NCI-H2081 (cell line): ENCODE measurements around the gene C5orf15.
A peak's percentile ranks its signal among the peaks of the same experiment; 100 is the strongest.
"Not testable (repeated sequence)": the region's sequence is repeated elsewhere in the genome, so short reads cannot be mapped to it uniquely, and the experiment has no call there.

Source experiments
- DNase-seq, 2 experiments: peaks; one replicate each; lab custom pipeline; 2025; lab: John Stamatoyannopoulos, UW

C5orf15 gene

DNA sequence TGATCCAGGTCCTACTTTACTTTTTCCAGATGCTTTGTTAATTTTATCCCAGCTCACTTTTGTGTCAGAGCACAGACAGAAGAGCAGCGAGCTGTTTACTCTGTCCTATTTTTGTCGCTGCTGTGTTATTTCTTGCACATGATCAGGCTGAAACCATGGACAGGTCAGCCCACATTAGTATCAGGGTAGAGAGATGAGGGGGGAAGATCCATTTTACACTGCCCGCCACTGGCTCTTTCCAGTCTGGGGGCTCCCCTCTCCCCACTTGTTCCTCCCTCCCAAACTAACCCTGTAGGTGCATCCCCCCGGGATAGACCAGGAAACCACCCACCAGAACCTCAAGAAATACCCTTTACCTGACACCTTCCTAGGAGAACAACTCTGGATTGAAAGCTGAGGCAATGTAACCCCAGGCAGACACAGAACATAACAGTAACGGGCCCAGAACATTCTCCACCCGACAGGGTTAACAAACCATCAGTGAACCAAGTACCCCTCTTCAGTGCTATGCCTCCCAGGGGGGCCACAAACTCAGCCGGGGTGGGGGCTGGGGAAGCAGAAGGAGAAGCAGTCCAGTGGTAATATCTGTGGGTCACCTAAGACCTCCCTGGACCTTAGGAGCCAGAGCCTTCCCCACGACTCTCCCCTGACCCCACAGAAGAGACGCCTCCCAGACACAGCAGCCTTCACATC is 26.0 kb upstream of the C5orf15 start:
- no peak for DNase-seq

DNA sequence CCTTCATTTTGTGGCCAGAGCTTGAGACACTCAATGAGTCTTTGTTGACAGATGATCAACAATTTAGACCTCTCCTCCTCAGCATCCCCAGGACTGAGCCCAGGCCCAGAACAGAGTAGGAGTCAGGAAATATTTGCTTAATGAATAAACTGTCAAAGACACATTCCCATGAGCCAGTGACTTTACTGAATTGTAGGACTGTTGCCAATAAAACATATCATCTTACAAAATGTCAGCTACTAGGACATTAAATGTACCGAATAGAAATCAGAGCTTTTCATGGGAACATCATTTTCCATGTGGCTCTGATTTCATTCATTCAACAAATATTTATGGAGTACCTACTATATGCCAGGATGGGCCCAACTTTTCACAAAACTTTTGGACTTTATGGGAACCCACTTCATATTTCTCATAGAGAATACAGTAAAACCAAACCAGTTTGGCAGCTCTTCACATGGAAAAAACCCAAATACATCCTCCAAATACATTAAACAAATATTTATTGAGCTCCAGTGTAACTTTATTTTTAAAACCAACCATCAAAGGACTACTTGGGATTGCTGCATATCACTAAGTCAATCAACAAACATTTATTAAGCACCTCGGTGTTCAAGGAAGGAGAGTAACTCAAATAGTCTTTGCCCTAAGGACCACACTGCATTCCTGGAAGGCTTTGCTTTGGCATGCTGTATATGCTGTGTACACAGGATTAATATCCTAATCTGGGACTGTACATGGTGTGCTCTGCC is 24.9 kb upstream of the C5orf15 start:
- DNase-seq: no peak

- DNase-seq: peak in 1 of 2 experiments; percentile 71
These were observed 24.2 kb upstream of the C5orf15 start for GRCh38 chr5:133992429-133993155.

DNA sequence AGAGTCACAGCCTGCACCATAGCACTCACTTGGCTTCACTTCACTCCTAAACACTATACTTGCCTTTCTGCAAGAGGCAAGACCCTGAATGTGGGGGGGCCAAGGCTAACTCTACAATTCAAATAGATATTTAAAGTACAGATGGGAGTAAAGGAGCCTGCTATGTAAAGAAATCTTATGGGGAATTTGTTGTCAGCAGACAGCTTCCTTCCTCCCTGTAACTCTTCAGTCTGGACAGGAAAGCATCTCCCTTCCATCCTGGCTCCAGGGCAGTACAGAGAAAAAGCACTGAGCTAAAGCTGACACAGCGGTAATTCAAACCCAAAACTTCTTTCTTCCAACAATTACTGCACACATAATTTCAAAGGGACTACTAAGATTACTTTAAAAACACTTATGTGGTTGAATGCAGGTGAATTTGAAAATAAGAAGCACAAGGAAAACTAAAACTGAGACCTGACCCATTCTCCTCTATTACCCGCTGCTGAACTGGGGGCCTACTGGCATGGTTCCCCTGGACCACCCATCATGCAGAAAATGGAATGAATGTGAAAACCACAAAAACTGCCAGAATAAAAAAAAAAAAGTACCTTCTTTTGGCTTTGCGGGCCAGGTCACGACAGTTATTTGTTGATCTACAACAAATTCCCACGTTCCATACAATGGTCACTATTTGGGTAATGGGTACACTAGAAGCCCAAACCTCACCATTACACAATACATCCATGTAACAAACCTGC is 22.9 kb upstream of the C5orf15 start:
- no peak for DNase-seq

DNA sequence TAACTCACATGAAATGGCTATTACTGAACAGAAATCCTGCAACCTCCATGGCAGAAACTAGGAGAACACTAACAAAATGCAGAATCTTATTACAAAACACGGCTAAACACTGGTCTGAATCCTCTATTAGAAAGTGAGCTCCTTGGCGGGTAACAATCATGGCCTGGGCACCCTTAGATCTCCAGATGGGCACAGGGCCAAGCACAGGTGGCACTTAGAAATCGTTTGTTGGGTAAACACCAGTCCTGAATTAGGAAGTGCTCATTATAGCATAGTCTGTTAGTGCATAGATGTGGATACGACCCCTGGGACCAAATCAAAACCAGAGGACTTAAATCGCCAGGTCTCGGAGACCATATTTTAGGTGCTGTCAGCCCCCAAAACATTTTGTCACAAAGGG is 22.0 kb upstream of the C5orf15 start:
- DNase-seq: peak; percentile 31 to 59

DNA sequence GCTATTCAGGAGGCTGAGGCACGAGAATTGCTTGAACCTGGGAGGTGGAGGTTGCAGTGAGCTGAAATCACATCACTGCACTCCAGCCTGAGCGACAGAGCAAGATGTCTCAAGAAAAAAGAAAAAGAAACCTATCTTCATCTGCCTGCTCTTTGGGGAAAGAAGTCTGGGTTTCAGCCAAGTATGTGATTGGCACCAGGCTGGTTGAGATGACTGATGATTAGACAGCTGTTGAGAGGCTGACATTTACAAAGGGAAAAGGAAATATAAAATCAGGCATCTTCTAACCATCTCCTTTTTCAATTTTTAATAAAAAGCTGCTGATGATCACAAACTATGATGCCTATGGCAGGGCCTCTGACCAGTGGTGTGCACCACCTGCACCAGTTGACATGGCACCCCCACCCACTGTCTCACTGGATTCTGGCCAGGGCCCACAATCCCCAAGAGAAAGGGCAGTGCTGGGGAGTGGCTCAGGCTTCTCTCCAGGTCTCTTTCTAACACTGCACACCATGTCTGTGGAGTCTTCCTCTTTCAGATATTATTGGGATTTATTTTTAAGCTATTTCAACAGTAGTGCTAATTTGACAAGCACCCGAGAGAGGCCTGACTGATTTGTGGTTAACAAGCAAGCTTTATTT is 17.2 kb upstream of the C5orf15 start:
- no peak for DNase-seq

GRCh38 chr5:133983674-133984073 is 15.2 kb upstream of the C5orf15 start:
- DNase-seq: no peak

DNA sequence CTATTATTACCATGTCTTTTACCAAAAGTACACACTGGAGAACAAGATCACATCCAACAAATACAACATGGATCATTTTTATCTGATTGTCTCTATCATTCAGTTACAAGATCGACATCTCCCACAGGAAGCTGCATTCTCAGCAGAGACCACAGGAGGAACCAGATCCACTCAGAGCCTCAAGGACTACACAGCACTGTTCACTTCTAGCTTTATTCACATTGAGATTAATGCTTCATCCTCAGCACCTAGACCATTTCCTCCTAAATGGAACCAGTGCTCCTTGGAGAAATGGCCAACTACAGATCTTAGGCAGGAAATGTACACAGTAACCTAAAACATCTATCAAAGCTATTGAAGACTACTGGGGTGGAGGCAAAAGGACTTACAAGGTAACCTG is 13.3 kb upstream of the C5orf15 start:
- no peak for DNase-seq

- no peak for DNase-seq
These were observed 12.2 kb upstream of the C5orf15 start for GRCh38 chr5:133980652-133981051.

- no peak for DNase-seq
These were observed 10.5 kb upstream of the C5orf15 start for GRCh38 chr5:133978943-133979342.

- no peak for DNase-seq
These were observed 9.4 kb upstream of the C5orf15 start for GRCh38 chr5:133977858-133978257.

GRCh38 chr5:133977161-133977787 is 8.8 kb upstream of the C5orf15 start:
- DNase-seq: no peak

DNA sequence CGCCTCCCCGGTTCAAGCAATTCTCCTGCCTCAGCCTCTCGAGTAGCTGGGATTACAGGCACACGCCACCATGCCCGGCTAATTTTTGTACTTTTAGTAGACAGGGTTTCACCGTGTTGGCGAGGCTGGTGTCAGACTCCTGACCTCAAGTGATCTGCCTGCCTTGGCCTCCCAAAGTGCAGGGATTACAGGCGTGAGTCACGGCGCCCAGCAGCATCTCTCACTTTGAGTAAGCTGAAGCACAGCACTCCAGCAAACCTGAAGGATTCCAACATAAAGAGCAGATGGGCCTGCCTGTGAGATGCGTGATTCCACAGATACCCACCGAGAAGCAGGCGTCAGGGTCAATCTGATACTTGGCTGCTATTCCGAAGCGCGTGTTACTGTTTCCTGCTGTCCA is 7.1 kb upstream of the C5orf15 start:
- not testable (repeated sequence) for DNase-seq

DNA sequence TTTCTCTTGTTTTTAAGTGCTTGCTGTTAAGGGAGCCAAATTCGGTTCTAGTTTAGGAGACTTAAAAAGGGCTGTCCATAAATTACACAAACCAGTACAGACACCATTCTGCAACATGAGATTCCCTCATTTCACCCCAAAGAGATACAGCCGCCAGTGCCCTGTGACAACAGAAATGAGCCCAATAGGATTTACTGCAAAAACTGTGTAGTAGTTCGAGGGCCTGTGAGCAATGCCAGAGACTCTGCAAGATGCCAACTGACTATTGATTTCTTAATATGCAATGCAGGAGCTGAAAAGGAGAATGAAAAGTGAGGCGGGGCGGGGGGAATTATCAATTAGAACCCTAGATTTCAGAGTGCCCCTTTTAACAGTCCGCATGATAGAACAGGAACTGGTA is 5.7 kb upstream of the C5orf15 start:
- no peak for DNase-seq

GRCh38 chr5:133970325-133970909 is 2.0 kb upstream of the C5orf15 start:
- DNase-seq: no peak

- no peak for DNase-seq
These were observed 1.4 kb upstream of the C5orf15 start for GRCh38 chr5:133969654-133970324.

DNA sequence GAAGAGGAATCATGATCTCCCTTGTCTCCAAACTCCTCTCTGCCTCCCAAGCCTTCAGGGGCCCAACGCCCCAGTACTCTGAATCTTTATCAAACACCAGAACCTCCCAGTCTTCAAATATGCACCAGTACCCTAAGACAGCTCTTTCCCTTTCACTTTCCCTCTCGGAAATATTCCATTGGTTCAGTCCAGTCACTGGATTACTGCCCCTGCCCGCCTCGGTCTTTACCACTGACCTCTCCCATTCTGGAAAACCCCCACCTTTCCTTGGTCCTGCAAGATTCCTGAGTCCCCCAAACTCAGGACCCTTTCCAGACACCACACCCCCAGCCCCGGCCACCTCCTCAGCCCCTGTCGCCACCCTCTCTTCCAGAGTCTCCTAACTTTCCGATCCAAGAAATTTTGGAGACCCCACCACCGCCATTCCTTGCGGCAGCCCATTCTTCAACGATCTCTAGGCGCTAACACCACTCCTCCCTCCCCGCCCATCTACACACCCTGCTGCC is 674 bp downstream of the C5orf15 start:
- no peak for DNase-seq

DNA sequence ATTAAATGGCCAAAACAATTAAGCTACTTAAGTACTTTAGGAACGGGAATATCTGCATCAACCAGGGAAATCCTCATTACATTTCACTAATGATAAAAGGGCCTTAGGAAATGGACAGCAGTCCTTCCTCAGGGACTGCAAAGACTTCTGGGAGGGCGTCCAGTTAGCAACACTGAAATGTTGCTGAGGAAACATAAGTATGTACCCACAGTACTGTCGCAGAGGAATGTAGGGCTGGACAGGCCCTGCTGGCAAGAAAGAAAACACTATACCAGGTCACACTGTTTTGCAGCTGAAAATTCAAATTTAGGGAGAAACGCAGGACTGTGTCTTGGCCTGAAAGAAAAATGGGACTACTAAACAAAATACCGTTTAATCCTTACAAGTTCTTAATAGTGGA is 1.3 kb downstream of the C5orf15 start:
- no peak for DNase-seq

GRCh38 chr5:133966090-133966489 is 2.3 kb downstream of the C5orf15 start:
- DNase-seq: no peak

GRCh38 chr5:133963493-133964128 is 4.8 kb downstream of the C5orf15 start:
- no peak for DNase-seq
